Activated naive CD8-positive, alpha-beta T cell (primary cell): ENCODE measurements around the gene LAG3.

Experiments used
- H3K27ac Mint-ChIP-seq: one replicate; pipeline ENCODE4 v1.8.0; 2021; ENCODE audit warnings: mixed read lengths
- H3K27me3 Mint-ChIP-seq: one replicate; pipeline ENCODE4 v1.8.0; 2021; ENCODE audit warnings: mixed read lengths
- H3K36me3 Mint-ChIP-seq: one replicate; pipeline ENCODE4 v1.8.0; 2021; ENCODE audit warnings: mixed read lengths
- H3K4me1 Mint-ChIP-seq: one replicate; pipeline ENCODE4 v1.8.0; 2021; ENCODE audit warnings: low read depth, mixed read lengths
- H3K4me3 Mint-ChIP-seq: one replicate; pipeline ENCODE4 v1.8.0; 2021; ENCODE audit warnings: mild to moderate bottlenecking, mixed read lengths
- H3K9me3 Mint-ChIP-seq: one replicate; pipeline ENCODE4 v1.8.0; 2021; ENCODE audit warnings: low read depth, mixed read lengths

The LAG3 gene

GRCh38 chr12:6747216-6747615, 25.1 kb upstream of the LAG3 start:
- peaks cover 35% of the 10 kb centered on the region for H3K4me1 Mint-ChIP-seq

GRCh38 chr12:6748761-6749160, 23.6 kb upstream of the LAG3 start:
- H3K27me3 Mint-ChIP-seq = no peaks in the 10 kb centered on the region
- no peak overlapping the region for H3K4me3 Mint-ChIP-seq
- peaks cover 31% of the 10 kb centered on the region for H3K4me1 Mint-ChIP-seq
- no peak overlapping the region for H3K27ac Mint-ChIP-seq
- peaks cover 4% of the 10 kb centered on the region for H3K36me3 Mint-ChIP-seq
- H3K9me3 Mint-ChIP-seq = no peaks in the 10 kb centered on the region

More at GRCh38 chr12:6747216-6747615, 25.1 kb upstream of the LAG3 start:
- Mint-ChIP-seq H3K27ac (peak overlapping the region; percentile 61), H3K27me3 (no peaks in the 10 kb centered on the region), H3K4me3 (no peak overlapping the region), H3K36me3 (peaks cover 4% of the 10 kb centered on the region), H3K9me3 (no peaks in the 10 kb centered on the region)

GRCh38 chr12:6750506-6750905, 21.8 kb upstream of the LAG3 start:
- Mint-ChIP-seq H3K4me3 (peak overlapping the region; percentile 47), H3K27me3 (no peaks in the 10 kb centered on the region), H3K36me3 (peaks cover 4% of the 10 kb centered on the region), H3K27ac (no peak overlapping the region), H3K4me1 (peaks cover 24% of the 10 kb centered on the region), H3K9me3 (no peaks in the 10 kb centered on the region)

GRCh38 chr12:6751767-6752166, 20.6 kb upstream of the LAG3 start:
- Mint-ChIP-seq H3K4me3 (peak overlapping the region; percentile 94), H3K27me3 (no peaks in the 10 kb centered on the region), H3K27ac (peak overlapping the region; percentile 98), H3K36me3 (peaks cover 4% of the 10 kb centered on the region), H3K9me3 (no peaks in the 10 kb centered on the region), H3K4me1 (peaks cover 19% of the 10 kb centered on the region)

GRCh38 chr12:6752167-6752920, 20.0 kb upstream of the LAG3 start:
- Mint-ChIP-seq H3K27ac (peak overlapping the region; percentile 98), H3K4me1 (peaks cover 19% of the 10 kb centered on the region), H3K4me3 (peak overlapping the region; percentile 94), H3K36me3 (peaks cover 2% of the 10 kb centered on the region), H3K9me3 (no peaks in the 10 kb centered on the region), H3K27me3 (no peaks in the 10 kb centered on the region)

GRCh38 chr12:6752921-6753771, 19.2 kb upstream of the LAG3 start, which contains the start of gene MLF2:
MLF2 (minus strand) TSS chr12:6753141; CDS start chr12:6752334, 807 bp downstream.
- Mint-ChIP-seq H3K4me3 (peak within 1 kb of the TSS; percentile 94), H3K27ac (peak within 1 kb of the TSS; percentile 98), H3K9me3 (no peaks in the 10 kb centered on the region), H3K36me3 (no peaks in the 10 kb centered on the region), H3K27me3 (no peaks in the 10 kb centered on the region), H3K4me1 (peaks cover 19% of the 10 kb centered on the region)

GRCh38 chr12:6753772-6754356, 18.5 kb upstream of the LAG3 start:
- Mint-ChIP-seq H3K9me3 (no peaks in the 10 kb centered on the region), H3K4me3 (peak overlapping the region; percentile 94), H3K4me1 (peaks cover 23% of the 10 kb centered on the region), H3K36me3 (no peaks in the 10 kb centered on the region), H3K27ac (peak overlapping the region; percentile 98), H3K27me3 (no peaks in the 10 kb centered on the region)

- no peaks in the 10 kb centered on the region for H3K27me3 Mint-ChIP-seq
- H3K4me3 Mint-ChIP-seq = peak overlapping the region; percentile 48
- H3K27ac Mint-ChIP-seq = no peak overlapping the region
These were observed 17.9 kb upstream of the LAG3 start for GRCh38 chr12:6754411-6754810.

GRCh38 chr12:6757028-6757690, 15.2 kb upstream of the LAG3 start:
- H3K27me3 Mint-ChIP-seq = peaks cover 2% of the 10 kb centered on the region
- H3K4me3 Mint-ChIP-seq = no peak overlapping the region
- peaks cover 10% of the 10 kb centered on the region for H3K4me1 Mint-ChIP-seq
- H3K36me3 Mint-ChIP-seq = no peaks in the 10 kb centered on the region
- no peaks in the 10 kb centered on the region for H3K9me3 Mint-ChIP-seq
- H3K27ac Mint-ChIP-seq = no peak overlapping the region

More at GRCh38 chr12:6754411-6754810, 17.9 kb upstream of the LAG3 start:
- Mint-ChIP-seq H3K36me3 (no peaks in the 10 kb centered on the region), H3K9me3 (no peaks in the 10 kb centered on the region), H3K4me1 (peaks cover 23% of the 10 kb centered on the region)

- H3K36me3 Mint-ChIP-seq = no peaks in the 10 kb centered on the region
- no peaks in the 10 kb centered on the region for H3K9me3 Mint-ChIP-seq
- no peak overlapping the region for H3K27ac Mint-ChIP-seq
- H3K27me3 Mint-ChIP-seq = peaks cover 2% of the 10 kb centered on the region
- peaks cover 6% of the 10 kb centered on the region for H3K4me1 Mint-ChIP-seq
- H3K4me3 Mint-ChIP-seq = no peak overlapping the region
These were observed 13.7 kb upstream of the LAG3 start for GRCh38 chr12:6758506-6759095.

GRCh38 chr12:6759741-6760140, 12.6 kb upstream of the LAG3 start:
- Mint-ChIP-seq H3K36me3 (no peaks in the 10 kb centered on the region), H3K27ac (no peak overlapping the region), H3K4me3 (no peak overlapping the region), H3K9me3 (no peaks in the 10 kb centered on the region), H3K4me1 (peaks cover 10% of the 10 kb centered on the region), H3K27me3 (peaks cover 4% of the 10 kb centered on the region)

- Mint-ChIP-seq H3K4me3 (no peak overlapping the region), H3K4me1 (peaks cover 25% of the 10 kb centered on the region), H3K9me3 (no peaks in the 10 kb centered on the region), H3K36me3 (peaks cover 3% of the 10 kb centered on the region), H3K27me3 (peaks cover 15% of the 10 kb centered on the region), H3K27ac (no peak overlapping the region)
These were observed 8.9 kb upstream of the LAG3 start for GRCh38 chr12:6763380-6763779.

- peaks cover 16% of the 10 kb centered on the region for H3K27me3 Mint-ChIP-seq
- H3K4me3 Mint-ChIP-seq = peak overlapping the region; percentile 64
- H3K36me3 Mint-ChIP-seq = peaks cover 3% of the 10 kb centered on the region
- peaks cover 22% of the 10 kb centered on the region for H3K4me1 Mint-ChIP-seq
- no peaks in the 10 kb centered on the region for H3K9me3 Mint-ChIP-seq
- H3K27ac Mint-ChIP-seq = no peak overlapping the region
These were observed 8.1 kb upstream of the LAG3 start for GRCh38 chr12:6764011-6764828.
